Natural killer cell treated with Interleukin-12 subunit alpha and Interleukin-12 subunit beta and Interleukin-15 and Interleukin-18, amount 100 ng/mL, for 72 hours (primary cell): ENCODE measurements around the gene IER2. TPM values are rescaled to one million over a fixed set of nuclear protein-coding genes. Genes with fewer than 3 reads are reported as not detected.
"Not testable (repeated sequence)": the region's sequence is repeated elsewhere in the genome, so short reads cannot be mapped to it uniquely, and the experiment has no call there.

ENCODE experiments used
- ATAC-seq, 2 donors: fragments of 150-1000 bp; cut with Tn5 transposase in 1 of 2; sonication (Bioruptor Pico), chemical (Tn5 transposase) in 1 of 2; 2 replicates each; pipeline ENCODE4 v1.10.0; 2021
- DNase-seq: peaks from one replicate; pipeline ENCODE4 v3.0.0; 2022; ENCODE audit warnings: low spot score
- H3K27ac Mint-ChIP-seq, 2 donors: 1 replicate in 1 of 2; 2 replicates in 1 of 2; pipeline ENCODE4 v1.8.0; 2022; ENCODE audit warnings: mixed read lengths in 2 of 2, mild to moderate bottlenecking in 1 of 2, moderate library complexity in 1 of 2
- H3K27me3 Mint-ChIP-seq, 2 donors: 1 replicate in 1 of 2; 2 replicates in 1 of 2; pipeline ENCODE4 v1.8.0; 2022; ENCODE audit warnings: mixed read lengths in 2 of 2
- H3K36me3 Mint-ChIP-seq: one replicate; pipeline ENCODE4 v1.8.0; 2022; ENCODE audit warnings: mixed read lengths
- H3K4me1 Mint-ChIP-seq, 2 donors: 1 replicate in 1 of 2; 2 replicates in 1 of 2; pipeline ENCODE4 v1.8.0; 2022; ENCODE audit warnings: low read depth in 2 of 2, mixed read lengths in 2 of 2, mild to moderate bottlenecking in 1 of 2
- H3K4me3 Mint-ChIP-seq: one replicate; pipeline ENCODE4 v1.8.0; 2022; ENCODE audit warnings: mixed read lengths
- H3K9me3 Mint-ChIP-seq: 2 replicates; pipeline ENCODE4 v1.8.0; 2022; ENCODE audit warnings: mixed read lengths
- total RNA-seq, 2 donors: library from RNA; stranded (reverse); gene quantifications; one replicate each; pipeline ENCODE4 v1.2.3, GENCODE V29; 2022

Gene IER2
- total RNA-seq, 2 donors from 2014 or later: 106 to 117 TPM

DNA sequence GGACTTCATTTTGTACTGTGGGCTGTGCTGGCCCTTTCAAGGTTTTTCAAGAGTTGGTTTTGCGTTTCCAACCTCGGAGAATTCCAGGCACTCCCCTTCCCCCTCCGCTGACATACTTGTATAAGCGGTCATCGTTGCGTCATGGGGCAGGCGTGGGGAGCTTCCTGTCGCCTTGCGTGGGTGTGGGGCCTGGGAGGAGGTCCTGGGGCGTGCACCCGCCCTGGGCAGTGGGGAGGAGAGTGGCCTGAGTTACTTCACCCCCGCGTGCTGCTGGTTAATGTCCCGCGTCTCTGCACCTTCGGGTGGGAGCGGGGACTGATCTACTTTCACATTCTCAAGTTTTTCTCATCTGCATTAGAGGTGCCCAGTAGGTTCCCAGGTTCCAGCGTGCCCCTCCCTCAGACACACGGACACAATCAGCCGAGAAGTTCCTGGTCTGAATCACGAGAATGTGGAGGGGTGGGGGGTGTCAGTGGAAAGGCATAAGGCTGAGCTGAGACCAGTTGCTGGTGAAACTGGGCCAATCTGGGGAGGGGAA, 4.1 kb downstream of the IER2 start:
- ATAC-seq: peak in 1 of 2 donors; percentile 0
- Mint-ChIP-seq H3K4me3 (peak overlapping the region; percentile 94), H3K4me1 (peaks cover 60 to 66% of the 10 kb centered on the region in 2 donors), H3K27me3 (no peaks in the 10 kb centered on the region), H3K36me3 (peaks cover 15% of the 10 kb centered on the region), H3K27ac (peak overlapping the region; percentile 93 to 98), H3K9me3 (no peaks in the 10 kb centered on the region)
- DNase-seq: peak; percentile 91

DNA sequence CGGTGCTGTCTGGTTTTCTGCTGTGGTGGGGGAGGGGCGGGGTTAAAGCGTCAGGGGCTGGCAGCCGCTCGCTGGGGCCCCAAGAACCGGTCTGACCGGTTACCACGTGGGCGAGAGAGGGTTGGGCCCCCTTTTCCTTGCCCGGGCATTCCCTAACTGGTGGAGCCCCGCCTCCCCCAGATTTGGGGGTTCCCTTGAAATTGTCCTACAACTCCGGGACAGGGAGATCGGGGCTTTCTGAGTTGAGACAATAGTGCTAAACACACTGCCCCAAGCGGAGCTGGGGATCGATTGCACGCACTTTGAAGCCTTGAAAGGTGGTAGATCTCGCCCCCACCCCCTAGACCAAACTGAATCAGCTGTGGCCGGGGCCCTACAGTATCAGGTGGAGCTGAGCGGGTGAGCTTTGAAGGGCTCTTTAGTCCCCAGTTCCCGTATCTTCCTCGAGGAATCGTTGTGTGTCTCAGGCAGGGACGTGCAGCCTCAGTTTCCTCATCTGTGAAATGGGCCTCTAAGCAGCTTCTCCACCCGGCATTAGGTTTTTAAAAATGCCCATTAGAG, 4.8 kb downstream of the IER2 start:
- Mint-ChIP-seq H3K27ac (peak overlapping the region; percentile 93 to 98), H3K27me3 (no peaks in the 10 kb centered on the region), H3K9me3 (no peaks in the 10 kb centered on the region), H3K36me3 (peaks cover 15% of the 10 kb centered on the region), H3K4me3 (peak overlapping the region; percentile 94), H3K4me1 (peaks cover 58 to 65% of the 10 kb centered on the region in 2 donors)
- DNase-seq (peak; percentile 86), ATAC-seq (peak; percentile 0 to 8)

DNA sequence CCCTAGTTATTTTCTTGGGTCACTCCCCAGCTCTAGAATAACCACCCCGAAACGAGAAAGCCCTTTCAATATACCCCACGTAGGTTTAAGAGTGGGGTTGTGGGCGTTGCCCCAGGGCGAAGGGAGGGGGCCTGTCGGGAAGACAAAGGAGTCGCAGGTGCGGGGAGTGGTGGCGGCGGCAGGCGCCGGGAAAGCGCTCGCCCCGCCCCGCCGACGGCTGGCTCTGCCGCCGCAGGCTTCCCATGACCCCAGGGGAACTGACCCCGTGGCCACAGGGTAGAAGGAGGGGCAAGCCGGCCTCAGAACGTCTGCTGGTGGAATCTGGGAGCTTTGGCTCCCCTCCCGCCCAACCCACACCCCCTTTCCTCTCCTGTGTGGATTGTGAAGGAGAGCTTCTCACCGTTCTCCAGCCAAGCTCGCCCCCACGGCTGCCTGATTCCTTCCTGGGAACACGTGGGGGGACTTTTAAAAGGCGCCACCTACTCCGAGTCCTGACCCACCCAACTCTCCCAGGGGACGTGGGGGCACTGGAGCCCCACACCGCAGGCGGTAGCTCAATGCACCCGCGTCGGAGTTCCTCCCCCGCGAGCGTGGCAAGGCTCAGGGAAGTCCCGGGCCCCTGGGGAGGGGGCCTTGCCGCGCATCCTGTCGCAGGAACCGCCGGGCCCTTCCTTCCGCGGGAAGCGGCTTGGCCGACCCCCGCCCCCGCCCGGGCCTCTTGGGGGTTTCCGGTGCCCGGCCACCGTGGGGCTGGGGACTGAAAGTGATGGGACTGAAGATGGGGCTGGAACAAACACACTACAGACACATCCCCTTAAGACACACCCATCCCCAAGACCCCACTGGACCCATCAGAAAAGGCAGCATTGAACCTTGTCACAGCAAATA, 5.5 kb downstream of the IER2 start:
- no peaks in the 10 kb centered on the region for H3K9me3 Mint-ChIP-seq
- peak overlapping the region; percentile 94 for H3K4me3 Mint-ChIP-seq
- DNase-seq: peak; percentile 93
- peak; percentile 10 to 11 for ATAC-seq
- peaks cover 15% of the 10 kb centered on the region for H3K36me3 Mint-ChIP-seq
- H3K27me3 Mint-ChIP-seq: no peaks in the 10 kb centered on the region
- H3K27ac Mint-ChIP-seq: peak overlapping the region; percentile 93 to 98
- peaks cover 56 to 60% of the 10 kb centered on the region in 2 donors for H3K4me1 Mint-ChIP-seq

DNA sequence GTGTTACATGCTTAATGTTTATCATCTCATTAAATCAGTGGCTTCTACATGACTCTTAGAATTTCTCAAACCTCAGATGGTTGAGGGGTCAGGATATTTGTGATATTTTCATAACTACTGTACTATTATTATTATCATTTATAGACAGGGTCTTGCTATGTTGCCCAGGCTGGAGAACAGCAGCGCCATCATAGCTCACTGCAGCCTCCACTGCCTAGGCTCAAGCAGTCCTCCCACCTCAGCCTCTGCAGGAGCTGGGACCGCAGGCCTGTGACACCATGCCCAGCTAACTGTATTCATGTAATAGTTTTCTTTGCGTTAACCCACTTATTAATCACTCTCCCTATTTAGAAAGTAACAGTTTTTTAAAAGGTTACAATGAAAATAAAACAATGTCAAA, 9.5 kb downstream of the IER2 start:
- Mint-ChIP-seq H3K9me3 (no peaks in the 10 kb centered on the region), H3K36me3 (no peaks in the 10 kb centered on the region), H3K4me3 (peak overlapping the region; percentile 31), H3K27me3 (no peaks in the 10 kb centered on the region), H3K27ac (peak overlapping the region; percentile 28 to 65), H3K4me1 (peaks cover 51 to 53% of the 10 kb centered on the region in 2 donors)
- no peak for ATAC-seq
- DNase-seq: no peak

DNA sequence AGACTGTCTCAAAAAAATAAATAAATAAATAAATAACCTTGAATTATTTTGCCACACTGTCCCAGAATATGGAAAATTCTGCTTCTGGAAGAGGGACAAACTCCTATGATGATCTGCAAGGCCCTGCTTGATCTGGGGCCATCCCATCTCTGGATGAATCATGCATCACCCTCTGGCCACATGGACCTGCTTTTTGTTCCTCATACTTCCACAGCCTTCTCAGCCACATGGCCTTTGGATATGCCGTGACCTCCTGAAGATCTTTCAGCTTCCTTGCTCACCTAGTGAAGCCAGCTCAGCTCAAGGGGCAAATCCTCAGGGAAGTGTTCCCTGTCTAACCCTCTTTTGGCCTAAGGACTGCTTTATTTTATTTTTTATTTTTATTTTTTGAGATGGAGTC, 10.3 kb downstream of the IER2 start:
- Mint-ChIP-seq H3K27me3 (no peaks in the 10 kb centered on the region), H3K36me3 (no peaks in the 10 kb centered on the region), H3K9me3 (no peaks in the 10 kb centered on the region), H3K4me1 (peaks cover 50 to 56% of the 10 kb centered on the region in 2 donors), H3K27ac (no peak overlapping the region), H3K4me3 (no peak overlapping the region)
- ATAC-seq (no peak), DNase-seq (no peak)

DNA sequence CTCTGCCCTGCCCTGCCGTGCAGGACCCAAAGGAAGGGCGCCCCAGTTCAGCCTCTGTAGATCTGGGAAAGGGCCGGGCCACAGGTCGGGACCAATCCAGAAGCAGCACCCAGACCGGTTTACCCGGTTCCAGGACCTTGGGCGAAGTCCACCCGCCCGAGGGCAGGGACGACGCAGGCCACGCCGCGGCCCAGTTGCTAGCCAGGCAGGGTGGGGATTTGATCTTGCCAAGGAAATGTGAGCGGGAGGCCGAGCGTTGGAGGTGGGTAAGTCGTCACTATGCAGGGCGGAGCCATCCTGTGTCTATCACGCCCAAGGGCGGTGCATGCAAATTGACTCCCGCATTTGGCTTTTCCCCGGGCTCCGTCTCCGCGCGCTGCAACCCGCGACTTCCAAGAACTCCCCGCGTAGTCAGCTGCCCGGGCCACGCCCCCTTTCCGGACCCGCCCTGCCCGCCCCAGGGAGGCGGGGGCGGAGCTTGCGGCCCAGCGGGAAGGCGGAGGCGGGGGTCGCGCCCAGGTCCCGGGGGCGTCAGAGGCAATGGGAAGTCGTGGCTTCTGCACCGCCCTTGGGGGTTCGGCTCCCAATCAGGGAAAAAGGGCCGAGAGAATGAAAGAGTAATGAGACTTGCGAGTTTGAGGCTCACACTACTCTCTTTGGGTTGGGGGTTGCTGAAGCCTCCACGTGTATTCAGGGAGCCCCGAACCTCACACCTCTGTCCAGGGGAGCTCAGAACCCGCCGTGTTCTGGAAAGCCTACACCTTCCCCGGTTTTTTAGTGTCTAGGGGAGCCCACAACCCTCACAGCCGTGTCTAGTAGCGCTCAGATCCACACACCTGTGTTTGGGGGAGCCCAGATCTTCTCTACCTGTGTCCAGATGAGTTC, 12.8 kb downstream of the IER2 start:
- Mint-ChIP-seq H3K27me3 (no peaks in the 10 kb centered on the region), H3K36me3 (no peaks in the 10 kb centered on the region), H3K4me1 (peaks cover 44 to 47% of the 10 kb centered on the region in 2 donors)

DNA sequence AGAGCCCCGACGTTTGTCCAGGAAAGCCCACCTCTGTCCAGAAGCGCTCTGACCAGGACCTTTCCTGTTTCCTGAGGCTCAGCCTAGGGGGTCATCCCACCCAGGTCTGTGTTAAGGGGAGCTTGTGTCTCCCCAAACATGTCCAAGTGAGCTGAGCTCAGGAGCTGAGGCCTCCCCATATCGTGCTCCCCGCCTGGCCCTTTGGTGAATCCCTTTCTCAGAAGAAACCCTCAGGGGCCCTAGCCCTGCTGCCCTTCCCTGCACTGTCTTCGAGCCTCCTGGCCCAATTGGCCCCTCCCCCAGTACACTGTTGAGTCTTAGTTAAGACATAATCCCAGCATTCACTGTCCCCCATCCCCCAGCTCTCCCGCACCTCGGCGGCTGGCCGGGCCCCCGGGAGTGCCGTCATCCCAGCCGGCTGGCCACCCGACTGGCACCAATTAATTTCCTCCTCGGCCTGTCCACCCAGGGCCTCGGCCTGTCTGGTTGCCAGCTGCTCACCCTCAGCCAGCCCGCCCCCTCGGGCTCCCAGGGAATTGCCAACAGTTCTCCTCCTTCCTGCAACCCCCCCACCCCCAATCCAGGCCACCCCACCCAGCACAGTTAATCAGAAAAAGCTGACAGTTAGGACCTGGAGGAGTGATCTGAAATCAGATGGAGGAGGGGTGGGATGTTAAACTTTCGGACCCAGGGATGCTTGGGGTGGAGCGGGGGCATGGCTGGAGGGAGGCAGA, 13.6 kb downstream of the IER2 start:
- H3K9me3 Mint-ChIP-seq: no peaks in the 10 kb centered on the region
- H3K4me3 Mint-ChIP-seq: peak overlapping the region; percentile 83
- no peaks in the 10 kb centered on the region for H3K27me3 Mint-ChIP-seq
- peaks cover 38 to 41% of the 10 kb centered on the region in 2 donors for H3K4me1 Mint-ChIP-seq
- no peaks in the 10 kb centered on the region for H3K36me3 Mint-ChIP-seq
- peak overlapping the region; percentile 91 to 96 for H3K27ac Mint-ChIP-seq
- no peak for ATAC-seq
- DNase-seq: no peak

More for the DNA sequence above, 12.8 kb downstream of the IER2 start:
- H3K4me3 Mint-ChIP-seq: peak overlapping the region; percentile 83
- DNase-seq: peak; percentile 97
- peak; percentile 83 to 87 for ATAC-seq
- no peaks in the 10 kb centered on the region for H3K9me3 Mint-ChIP-seq
- peak overlapping the region; percentile 91 to 96 for H3K27ac Mint-ChIP-seq

DNA sequence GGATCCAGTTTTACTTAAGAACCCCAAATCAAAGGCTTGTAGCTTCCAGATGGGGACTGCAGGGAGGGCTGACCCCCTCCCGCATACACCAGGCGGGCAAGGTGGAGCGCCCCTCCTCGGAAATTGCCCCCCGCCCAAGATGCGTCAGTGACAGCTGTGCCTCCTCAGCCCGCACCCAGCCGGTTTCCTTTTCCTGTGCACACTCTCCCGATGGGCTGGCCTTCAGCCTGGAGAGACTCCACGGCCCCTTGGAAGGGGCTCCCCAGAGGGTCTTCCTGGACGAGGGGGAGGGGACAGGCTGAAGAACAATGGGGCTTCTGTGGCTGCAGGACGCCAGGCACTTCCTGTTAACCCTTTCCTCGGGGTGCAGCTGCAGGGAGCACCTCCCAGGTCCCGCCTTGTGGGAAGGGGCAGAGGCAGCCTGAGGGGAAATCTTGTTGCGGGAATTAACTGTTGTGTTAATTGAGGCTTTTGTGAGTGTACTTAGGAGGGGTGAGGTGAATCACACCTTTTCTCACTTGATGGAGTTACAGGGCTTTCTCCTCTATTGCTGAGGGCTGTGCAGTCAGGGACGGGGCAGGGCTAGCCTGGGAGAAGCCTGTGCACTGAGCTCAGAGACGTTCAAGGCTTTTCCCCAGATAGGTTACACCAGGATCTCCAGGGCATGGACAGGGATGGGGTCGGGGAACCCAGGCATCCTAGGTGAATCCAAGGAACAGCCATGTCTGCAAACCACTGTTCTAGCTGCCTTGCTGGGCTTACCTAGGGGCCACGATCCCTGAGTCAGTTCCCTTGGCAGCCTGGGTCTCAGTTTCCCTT, 14.3 kb downstream of the IER2 start:
- Mint-ChIP-seq H3K36me3 (no peaks in the 10 kb centered on the region), H3K27me3 (no peaks in the 10 kb centered on the region), H3K27ac (peak overlapping the region; percentile 91 to 96), H3K9me3 (no peaks in the 10 kb centered on the region), H3K4me3 (peak overlapping the region; percentile 83), H3K4me1 (peaks cover 43 to 46% of the 10 kb centered on the region in 2 donors)
- DNase-seq (no peak), ATAC-seq (no peak)

DNA sequence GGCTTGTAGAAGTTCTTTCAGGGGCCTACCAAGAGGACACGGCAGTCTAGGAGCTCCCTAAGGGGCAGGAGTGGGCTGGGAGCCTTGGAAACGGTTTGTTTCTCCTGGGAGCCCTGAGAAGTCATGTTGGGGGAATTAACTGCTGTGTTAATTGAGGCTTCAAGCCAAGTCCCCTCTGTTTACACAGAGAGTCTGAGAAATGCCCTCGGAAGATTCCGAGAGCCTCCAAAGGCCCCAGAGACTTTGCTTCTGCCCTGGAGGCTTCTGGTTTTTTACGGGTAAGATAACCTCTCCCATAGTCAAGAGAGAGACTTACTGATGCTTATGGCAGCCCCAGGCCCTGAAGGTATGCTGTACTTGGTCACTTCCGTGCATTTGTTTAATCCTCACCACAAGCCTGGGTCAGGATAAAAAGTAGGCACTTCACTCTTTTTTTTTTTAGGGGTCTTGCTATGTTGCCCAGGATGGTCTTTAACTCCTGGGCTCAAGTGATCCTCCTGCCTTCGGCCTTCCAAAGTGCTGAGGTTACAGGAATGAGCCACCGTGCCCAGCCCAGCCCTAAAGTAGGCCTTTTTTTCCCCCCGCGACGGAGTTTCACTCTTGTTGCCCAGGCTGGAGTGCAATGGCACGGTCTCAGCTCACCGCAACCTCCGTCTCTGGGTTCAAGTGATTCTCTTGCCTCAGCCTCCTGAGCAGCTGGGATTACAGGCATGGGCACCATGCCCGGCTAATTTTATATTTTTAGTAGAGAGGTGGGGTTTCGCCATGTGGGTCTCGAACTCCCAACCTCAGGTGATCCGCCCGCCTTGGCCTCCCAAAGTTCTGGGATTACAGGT, 15.2 kb downstream of the IER2 start:
- Mint-ChIP-seq H3K9me3 (no peaks in the 10 kb centered on the region), H3K4me3 (peak overlapping the region; percentile 83), H3K27ac (peak overlapping the region; percentile 91 to 96), H3K27me3 (no peaks in the 10 kb centered on the region), H3K36me3 (no peaks in the 10 kb centered on the region), H3K4me1 (peaks cover 46 to 47% of the 10 kb centered on the region in 2 donors)
- DNase-seq (no peak), ATAC-seq (no peak)

DNA sequence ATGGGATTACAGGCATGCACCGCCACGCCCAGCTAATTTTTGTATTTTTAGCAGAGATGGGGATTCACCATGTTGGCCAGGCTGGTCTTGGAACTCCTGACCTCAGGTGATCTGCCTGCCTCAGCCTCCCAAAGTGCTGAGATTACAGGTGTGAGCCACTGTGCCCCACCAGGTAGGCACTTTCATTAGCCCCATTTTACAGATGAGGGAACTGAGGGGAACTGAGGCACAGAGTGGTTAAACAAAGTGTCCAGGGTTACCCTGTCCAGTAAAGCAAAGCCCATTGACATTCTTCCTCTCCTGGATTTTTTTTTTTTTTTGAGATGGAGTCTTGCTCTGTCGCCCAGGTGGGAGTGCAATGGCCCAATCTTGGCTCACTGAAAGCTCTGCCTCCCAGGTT, 15.9 kb downstream of the IER2 start:
- not testable (repeated sequence) for H3K9me3 Mint-ChIP-seq, ATAC-seq, H3K4me3 Mint-ChIP-seq, H3K36me3 Mint-ChIP-seq, DNase-seq, H3K27me3 Mint-ChIP-seq
- H3K27ac Mint-ChIP-seq: peak overlapping the region; percentile 91 to 96
- H3K4me1 Mint-ChIP-seq: peaks cover 45 to 51% of the 10 kb centered on the region in 2 donors

DNA sequence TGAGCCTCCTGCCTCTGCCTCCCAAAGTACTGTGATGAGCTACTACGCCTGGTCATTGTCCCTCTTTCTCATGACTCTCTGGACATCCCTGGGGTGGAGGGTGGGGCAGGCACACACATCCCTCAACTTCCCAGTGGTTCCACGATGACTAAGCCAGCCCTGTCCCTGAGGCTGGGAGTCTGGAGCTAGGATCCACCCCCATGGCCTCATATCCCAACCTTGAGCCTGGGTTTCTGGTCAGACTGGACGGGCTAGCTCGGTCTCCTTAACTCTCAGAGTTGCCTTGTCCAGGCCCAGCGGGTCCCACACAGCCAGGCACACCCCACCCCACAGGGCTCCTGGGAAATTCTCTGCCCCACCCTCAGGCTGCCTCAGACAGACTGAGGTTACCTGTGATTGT, 19.6 kb downstream of the IER2 start:
- H3K4me1 Mint-ChIP-seq: peaks cover 43 to 54% of the 10 kb centered on the region in 2 donors
- ATAC-seq (no peak), DNase-seq (no peak)
- H3K9me3 Mint-ChIP-seq: no peaks in the 10 kb centered on the region
- peak overlapping the region; percentile 7 for H3K4me3 Mint-ChIP-seq
- H3K27ac Mint-ChIP-seq: peak overlapping the region; percentile 51 to 73
- no peaks in the 10 kb centered on the region for H3K27me3 Mint-ChIP-seq
- no peaks in the 10 kb centered on the region for H3K36me3 Mint-ChIP-seq
